GM21390 (cell line): ENCODE data around the gene FAM47E.
"Not testable (repeated sequence)": the region's sequence is repeated elsewhere in the genome, so short reads cannot be mapped to it uniquely, and the experiment has no call there.

ENCODE experiments used
- ATAC-seq: cut with Tn5 transposase; IDR thresholded peaks from one replicate; pipeline ENCODE4 v1.9.1; 2021; ENCODE audit not compliant: unreplicated experiment

Gene FAM47E

DNA sequence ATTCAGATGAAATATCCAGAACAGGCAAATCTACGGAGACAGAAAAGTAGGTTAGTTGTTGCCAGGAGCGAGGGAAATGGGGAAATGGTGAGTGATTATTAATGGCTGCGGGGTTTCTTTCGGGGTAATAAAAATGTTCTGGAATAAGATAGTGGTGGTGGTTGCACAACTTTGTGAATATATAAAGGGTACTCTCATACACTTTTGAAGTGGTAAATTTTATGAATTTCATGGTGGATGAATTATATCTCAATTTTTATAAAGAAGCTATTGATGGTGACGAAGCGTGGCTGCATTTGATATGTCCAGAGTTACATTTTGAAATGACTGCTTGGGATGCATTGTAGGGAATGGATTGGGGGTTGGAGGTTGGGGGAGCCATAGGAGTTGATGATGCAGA is 16.3 kb downstream of the FAM47E start:
- ATAC-seq: no peak

DNA sequence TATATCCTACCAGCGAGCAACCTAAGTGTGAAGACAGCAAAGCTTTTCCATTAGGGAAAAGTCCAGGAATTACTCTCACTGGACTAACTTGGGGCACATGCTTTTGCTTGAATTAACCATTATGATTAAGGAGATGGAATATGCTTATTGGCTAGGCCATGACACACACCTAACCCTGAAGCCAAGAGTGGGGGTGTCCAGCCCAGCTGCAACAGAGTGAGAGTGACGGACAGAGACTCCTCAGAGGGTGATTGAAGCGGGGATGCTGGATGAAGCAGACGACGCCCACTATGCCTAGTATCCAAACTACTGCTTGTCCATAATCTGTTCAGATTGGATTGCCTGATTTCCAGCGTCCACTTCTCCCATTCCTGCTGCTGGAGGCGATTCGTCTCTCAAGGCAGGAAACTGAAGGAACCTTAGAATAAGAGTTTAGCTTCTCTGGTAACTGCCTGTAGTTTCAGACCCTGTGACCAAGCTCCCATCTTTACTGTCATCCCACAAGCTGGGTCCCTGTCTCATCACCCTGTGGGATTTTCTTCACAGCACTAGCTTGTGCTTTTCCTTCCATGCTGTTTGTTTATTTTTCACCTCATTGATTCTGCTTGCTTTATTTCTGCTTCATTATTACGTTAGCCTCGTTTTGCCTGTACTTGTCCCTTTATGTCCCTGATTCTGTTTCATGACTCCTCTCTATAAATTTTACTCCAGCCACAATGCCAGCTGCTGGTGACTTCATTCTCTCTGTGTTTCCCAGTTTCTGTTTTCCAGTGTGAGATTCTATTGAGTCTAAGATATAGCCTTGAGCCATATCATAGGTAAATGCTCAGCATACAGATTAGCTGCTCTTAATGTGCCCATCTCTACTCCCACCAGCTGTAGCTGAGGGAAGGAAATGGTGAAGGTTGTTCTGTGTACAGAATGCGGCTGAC is 19.0 kb downstream of the FAM47E start:
- no peak for ATAC-seq

DNA sequence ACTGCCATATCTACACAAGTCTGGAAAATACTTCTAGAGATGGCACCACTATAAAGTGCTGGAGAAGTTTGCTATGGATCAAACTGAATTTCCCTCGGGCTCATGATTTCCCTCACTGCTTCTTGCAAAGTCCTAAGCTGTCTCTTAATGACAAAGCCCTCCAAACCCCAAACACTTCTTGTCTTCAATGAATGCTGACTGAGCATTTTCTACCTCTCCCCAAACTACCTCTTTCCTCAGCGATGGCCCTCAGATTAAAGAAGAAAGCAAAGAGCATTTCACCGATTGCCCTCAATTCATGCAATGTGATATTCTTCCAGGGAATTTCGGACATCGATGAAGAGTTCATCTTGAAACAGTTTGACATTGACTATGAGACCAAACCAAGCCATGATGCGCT is 19.7 kb downstream of the FAM47E start:
- no peak for ATAC-seq

DNA sequence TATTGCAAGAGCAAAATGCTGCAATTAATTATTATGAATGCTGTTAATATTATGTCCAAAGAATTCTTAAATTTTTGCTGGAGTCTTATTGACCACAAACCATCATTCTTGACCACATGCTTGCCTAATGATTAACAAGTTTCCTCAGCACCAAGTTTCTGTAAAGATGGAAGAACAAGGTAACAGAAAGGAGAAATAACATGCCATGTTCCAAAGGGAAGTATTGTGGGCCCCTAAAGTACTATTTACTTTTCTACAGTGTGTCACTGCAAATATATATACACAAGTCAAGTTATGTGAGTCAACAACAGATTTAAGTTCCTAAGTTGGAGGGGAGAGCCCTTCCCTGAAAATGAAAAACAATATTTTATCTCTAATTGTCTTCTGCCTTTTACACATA is 20.6 kb downstream of the FAM47E start:
- ATAC-seq: no peak

DNA sequence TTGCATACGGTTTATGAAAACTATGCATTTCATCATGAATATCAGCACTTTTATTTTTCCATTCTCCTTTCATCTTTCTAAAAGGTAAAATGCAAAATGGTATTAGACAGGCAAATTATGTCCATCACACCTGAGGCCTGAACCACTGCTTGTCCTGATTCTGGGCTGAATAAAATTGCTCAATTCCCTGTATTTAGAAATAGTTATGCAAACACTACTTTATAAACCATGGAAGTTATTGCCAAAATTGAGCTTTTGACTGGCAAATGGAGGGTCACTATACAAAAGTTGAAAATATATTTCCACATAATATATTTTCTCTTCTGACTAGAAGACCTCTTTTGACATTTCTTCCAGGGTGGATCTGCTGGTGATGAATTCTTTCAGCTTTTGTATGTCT is 21.1 kb downstream of the FAM47E start:
- no peak for ATAC-seq

DNA sequence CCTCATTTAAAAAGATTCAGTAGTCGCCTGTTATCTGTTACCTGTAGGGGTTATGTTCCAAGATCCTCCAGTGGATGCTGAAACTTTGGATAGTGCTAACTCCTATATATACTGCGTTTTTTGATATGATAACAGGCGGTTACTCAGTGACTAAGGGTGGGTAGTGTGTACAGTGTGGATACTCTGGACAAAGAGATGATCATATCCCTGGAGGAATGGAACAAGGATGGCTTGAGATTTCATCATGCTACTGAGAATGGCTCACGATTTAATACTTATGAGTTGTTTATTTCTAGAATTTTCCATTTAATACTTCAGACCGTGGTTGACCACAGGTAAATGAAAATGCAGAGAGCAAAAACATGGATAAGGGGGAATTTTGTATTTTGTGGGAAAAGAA is 21.5 kb downstream of the FAM47E start:
- no peak for ATAC-seq

DNA sequence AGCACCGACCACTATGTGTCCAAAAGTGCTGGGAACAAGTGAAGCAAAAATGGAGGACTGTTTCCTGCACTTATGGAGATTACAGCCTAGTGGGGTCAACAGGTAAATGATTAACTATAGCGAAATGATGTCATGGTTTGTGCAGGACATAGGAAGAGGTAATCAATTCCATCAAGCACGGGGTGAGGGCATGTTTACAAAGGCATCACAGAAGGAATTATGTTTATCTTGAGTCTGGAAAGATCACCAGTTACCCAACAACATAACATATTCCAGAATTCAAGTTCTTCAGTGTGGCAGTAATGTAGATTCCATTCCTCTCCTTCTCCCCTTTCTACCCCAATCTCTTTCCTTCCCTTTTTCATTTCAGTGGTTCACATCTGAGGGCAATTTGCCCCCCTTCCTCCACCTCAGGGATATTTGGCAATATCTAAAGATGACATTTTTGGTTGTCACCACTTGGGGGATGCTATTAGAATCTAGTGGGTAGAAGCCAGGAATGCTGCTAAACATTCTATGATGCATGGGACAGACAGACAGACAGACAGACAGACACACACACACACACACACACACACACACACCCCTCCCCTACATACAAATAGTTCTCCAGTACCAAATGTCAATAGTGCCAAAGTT is 24.1 kb downstream of the FAM47E start:
- ATAC-seq: no peak

DNA sequence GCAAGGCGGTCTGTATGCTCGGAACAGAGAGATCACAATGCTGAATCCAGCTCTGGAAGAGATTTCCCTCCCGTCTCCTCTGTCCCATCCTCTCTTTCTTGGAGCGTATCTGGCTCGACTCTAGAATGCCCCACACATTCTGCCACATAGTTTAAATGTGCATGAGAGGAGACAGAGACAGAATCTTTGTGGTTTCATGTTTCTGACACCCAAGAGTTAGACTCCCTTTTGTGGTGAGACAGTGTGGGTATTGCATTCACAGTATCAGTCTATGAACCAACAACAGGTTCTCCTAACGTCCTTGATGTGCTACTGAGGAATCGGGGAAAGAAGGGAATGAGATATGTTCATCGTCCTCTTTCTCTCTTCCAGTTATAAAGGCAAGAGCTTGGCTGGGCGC is 25.3 kb downstream of the FAM47E start:
- no peak for ATAC-seq

DNA sequence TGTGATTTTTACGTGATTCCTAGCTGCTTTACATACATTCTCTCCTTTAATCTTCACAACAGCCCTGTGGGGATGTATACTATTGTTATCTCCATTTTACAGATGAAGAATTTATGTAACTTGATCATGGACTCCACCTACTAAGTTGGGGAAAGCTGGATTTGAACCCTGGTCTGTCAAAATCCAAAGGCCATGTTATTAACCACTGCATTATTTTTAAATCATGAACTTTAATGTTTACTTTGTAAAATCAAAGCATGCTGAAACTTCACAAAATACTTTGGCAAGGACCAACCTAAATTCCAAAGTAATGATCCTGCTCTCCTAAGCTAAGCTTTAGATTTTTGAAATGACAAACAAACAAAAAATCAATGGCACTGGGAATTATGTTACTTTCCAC is 26.1 kb downstream of the FAM47E start:
- ATAC-seq: no peak

DNA sequence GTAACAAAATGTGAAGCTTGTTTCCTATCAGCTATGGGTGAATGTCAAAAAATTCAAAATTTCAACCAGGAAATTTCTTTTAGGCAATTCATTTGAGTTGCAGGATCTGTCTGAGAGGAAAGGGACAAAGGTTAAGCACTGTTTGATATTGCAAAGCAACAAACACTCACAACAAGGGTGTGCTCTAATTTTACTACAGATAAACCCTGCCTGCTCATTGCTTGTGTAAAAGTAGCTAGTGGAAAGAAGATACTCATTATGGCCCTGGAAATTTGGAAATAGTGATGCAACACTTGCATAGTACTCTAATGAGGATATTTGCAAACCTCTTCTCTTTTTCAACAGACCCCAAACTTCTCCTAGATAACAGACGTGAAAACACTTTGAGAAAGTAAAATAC is 27.1 kb downstream of the FAM47E start:
- ATAC-seq: no peak

DNA sequence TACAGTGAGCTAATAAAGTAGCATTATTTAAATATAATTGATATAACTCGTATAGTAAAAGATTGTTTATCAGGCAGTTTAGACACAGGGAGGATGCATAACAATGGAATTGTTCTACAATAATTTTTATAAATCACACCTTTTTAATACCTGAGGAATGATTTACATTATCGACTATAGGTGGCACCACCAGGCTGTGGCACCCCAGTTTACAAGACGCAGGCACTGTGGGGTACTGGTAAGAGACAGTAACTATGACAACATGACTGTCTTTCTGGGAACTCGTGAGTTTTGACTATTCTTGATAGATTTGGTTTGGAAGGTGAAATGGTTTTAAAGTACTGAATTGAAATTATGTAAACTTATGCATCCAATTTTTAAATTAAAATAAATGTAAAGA is 27.9 kb downstream of the FAM47E start:
- ATAC-seq: no peak

DNA sequence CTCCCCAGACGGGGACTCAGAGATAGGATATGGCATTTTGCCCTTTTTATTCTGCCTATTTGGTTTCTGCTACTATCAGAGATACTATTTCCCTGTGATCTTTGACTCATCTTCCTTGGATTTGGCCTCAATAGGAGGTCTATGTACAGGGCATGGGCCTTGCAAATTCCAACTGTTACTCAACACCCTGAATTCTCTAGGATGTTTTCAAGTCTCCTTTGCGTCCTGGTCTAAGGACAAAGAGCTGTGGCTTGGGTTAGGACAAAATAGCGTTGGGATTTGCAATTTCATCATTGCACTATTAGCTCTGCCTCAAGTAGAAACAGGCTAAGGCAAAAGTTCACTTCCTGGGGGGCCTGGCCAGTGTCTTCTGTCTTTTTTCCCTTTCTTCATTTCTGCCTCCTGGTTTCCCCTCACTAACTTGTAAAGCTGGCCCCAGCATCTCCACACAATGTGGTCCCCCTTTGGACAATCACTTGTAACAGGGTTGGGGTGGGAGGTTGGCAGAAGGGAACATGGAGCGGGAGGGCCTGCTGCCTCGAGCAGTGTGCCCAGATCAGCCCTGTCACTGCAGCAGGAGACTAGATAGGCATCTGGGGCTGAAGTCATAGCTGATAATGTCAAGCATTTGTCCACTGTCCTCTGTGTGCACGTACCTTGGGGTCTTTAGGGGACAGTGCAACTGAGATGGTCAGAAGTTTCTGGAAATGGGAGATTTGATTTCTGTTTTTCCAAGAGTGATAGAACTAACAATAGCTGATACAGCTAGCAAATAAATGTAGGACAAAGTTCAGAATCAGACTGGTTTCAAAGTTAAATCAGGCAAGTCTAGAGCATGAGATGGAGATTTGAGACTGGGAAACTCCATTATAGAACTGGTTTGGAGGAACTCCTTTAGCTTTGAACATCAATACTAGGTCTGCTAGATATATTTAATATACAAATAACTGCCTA is 29.2 kb downstream of the FAM47E start:
- no peak for ATAC-seq

DNA sequence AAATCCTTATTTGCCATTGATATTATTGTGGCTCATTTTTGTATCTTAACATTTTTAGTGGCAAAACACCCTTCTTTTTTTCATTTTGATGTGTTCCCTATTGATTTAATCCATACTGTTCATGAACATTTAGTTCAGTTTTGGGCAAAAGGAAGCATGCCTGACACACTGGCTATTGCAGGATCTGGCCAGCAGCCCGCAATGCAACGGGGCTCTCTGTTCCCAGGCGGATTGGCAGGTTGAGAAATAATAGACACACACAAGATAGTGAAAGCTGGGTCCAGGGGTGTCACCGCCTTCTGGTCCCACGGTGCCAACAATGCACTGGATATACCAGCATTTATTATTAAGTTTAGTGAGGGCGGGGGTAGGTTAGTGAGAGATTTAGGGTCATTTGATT is 30.1 kb downstream of the FAM47E start:
- not testable (repeated sequence) for ATAC-seq

DNA sequence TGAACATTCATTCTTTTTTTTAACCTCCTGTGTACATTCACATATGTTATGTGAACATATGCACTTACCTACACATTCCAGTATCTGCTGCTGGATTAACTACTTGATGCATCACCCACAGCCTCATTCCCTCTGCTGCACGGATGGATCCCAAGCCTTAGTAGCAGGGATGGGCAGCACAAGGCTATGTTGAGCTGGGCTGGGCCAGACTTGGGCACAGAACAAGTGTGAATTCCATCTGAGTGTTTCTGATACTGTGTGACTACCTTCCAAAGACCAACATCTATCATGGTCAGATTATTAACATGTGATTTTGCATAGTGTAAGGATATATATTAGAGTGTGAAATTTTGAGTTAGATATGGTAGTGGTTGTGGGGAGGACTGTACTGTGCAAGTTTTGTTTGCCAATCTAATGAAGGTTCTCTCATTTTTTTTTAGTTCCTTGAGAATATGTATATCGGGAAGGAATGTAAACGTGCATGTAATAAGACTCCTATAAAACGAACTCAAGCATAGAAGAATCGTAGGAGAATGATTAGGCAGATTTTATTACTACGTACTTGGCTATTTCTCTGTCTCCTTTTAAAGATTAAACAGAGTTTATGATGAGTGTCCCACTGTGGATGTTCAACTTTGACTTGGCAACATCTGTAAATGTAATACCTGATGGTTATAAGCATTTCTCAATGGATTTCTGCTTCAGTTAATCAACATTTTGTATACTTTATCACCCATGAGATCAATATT is 31.6 kb downstream of the FAM47E start:
- ATAC-seq: no peak

DNA sequence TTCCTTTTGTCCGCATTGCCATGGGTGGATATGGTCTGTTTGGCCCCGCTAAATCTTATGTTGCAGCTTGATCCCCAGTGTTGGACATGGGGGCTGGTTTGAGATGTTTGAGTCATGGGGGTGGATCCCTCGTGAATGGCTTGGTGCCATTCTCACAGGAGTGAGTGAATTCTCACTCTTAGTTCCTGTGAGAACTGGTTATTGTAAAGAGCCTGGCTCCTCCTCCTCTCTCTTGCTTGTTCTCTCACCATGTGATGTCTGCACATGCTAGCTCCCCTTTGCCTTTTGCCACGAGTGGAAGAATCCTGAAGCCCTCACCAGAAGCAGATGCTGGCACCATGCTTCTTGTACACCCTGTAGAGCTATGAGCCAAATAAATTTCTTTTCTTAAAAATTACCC is 32.4 kb downstream of the FAM47E start:
- ATAC-seq: no peak

DNA sequence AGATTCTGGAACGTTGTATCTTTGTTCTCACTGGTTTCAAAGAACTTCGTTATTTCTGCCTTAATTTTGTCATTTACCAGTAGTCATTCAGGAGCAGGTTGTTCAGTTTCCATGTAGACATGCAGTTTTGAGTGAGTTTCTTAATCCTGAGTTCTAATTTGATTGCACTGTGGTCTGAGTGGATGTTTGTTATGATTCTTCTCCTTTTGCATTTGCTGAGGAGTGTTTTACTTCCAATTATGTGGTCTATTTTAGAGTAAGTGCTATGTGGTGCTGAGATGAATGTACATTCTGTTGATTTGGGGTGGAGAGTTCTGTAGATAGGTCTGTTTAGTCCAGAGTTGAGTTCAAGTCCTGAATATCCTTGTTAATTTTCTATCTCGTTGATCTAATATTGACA is 36.3 kb downstream of the FAM47E start:
- not testable (repeated sequence) for ATAC-seq

DNA sequence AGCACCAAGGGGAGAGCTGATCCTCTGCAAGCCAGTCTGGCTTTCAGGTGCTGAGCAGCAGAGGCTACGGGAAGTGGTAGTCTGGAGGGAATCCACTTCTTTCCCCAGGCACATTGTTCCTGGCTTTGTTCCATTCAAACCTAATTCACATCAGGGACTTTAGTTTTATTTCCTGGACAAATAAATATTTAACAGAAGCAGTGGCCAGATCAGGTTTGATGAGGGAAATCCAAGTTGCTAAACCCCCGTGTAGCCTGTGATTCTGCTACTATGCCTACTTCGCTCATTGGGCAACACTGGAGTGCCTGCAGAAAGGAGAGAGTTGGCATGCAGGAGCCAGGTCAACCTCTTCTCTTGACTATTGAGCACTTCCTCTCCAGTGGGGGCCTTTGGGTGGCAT is 41.2 kb downstream of the FAM47E start:
- no peak for ATAC-seq

DNA sequence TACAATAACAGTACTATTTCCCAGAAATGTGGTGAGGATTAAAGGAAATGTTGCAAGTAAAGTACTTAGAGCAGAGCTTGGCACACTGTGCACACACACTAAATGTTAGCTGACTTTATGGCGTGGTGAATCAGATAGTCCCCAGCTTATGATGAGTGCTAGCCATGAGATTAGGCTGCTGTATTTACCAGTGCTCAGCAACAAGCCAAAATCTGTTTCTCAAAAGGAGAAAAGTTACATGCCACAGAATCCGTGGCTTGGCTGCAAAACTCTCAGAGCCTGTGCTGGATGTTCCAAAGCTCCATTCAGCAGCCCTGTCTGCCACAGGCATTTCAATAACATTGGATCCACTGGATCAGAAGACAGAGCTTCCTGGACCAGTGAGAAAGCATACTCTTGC is 42.3 kb downstream of the FAM47E start:
- ATAC-seq: no peak

DNA sequence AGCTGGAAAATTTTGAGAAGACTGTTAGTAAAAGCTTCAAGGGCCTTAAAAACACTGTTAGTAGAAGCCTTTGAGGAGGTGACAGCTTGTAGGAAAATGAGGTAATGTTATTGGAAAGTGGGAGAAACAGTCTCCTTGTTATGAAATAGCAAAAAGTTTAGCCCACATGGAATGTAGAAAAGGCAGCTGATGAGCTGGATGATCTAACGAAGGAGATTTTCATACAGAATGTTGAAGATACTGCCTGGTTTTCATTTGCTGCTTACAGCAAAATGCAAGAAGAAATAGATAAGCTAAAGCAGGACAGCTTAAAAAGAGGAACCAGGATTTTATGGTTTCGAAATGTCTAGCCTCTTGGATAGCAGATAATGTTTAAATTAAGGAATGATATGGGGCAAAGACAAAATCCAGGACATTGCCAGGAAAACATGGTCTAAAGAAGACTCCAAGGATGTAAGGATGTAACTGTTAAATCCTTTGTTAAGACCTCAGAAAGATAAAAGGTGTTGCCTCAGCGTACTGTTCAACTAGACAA is 44.8 kb downstream of the FAM47E start:
- no peak for ATAC-seq

DNA sequence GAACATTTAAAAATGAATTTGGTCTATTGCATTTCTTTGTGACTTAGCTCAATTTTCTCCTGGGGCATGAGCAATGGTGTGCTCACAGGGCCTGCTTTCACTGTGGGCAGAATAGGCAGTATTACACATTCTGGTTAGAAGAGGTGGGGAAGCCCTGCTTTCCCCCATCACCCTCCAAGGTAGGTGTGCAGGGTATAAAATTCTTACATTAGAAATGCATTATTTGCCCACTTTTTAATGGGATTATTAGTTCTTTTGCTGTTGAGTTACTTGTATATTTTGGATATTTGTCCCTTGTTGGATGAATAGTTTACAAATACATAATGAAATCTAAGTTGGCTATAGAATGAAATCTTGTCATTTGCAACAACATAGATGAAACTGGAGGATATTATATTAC is 46.7 kb downstream of the FAM47E start:
- no peak for ATAC-seq
